HepG2 (cell line): ENCODE measurements around the gene SUPT6H. TPM values are rescaled to one million over a fixed set of nuclear protein-coding genes. Genes with fewer than 3 reads are reported as not detected.

ENCODE experiments used
- AGO2 ChIP-seq: fragments of 200-400 bp; formaldehyde crosslinking; optimal IDR thresholded peaks from 2 replicates; pipeline ENCODE3; 2017; ENCODE audit warnings: mild to moderate bottlenecking, low read depth, low read length, moderate library complexity
- CEBPB ChIP-seq: IDR thresholded peaks from 2 replicates; pipeline ENCODE4 v1.6.1; 2011; ENCODE audit warnings: low read depth, low read length, improper control_type of control experiment, borderline replicate concordance
- DMTF1 ChIP-seq: sonication (generic); formaldehyde crosslinking; IDR thresholded peaks from 2 replicates; pipeline ENCODE4 v1.4.0; 2020; ENCODE audit warnings: mild to moderate bottlenecking, missing genetic modification reagents
- HNRNPL ChIP-seq: fragments of 200-400 bp; formaldehyde crosslinking; IDR thresholded peaks from 2 replicates; pipeline ENCODE4 v1.6.1; 2017; ENCODE audit warnings: mild to moderate bottlenecking, low read depth, low read length
- KDM4B ChIP-seq: sonication (generic); formaldehyde crosslinking; IDR thresholded peaks from 2 replicates; pipeline ENCODE4 v1.4.0; 2020; ENCODE audit warnings: missing genetic modification reagents
- MAF1 ChIP-seq: sonication (generic); formaldehyde crosslinking; IDR thresholded peaks from 2 replicates; pipeline ENCODE4 v1.5.0; 2020; ENCODE audit warnings: missing genetic modification reagents, borderline replicate concordance
- MTA3 ChIP-seq: sonication (generic); formaldehyde crosslinking; IDR thresholded peaks from 2 replicates; pipeline ENCODE4 v1.4.0; 2020; ENCODE audit warnings: missing genetic modification reagents
- NFE2 ChIP-seq: sonication (generic); formaldehyde crosslinking; IDR thresholded peaks from 2 replicates; pipeline ENCODE4 v1.4.0; 2020; ENCODE audit warnings: missing genetic modification reagents
- PAWR ChIP-seq: sonication (generic); formaldehyde crosslinking; IDR thresholded peaks from 2 replicates; pipeline ENCODE4 v1.4.0; 2020; ENCODE audit warnings: missing genetic modification reagents, mild to moderate bottlenecking, borderline replicate concordance
- PCBP1 ChIP-seq: fragments of 200-400 bp; formaldehyde crosslinking; IDR thresholded peaks from 2 replicates; pipeline ENCODE4 v1.6.1; 2017; ENCODE audit warnings: mild to moderate bottlenecking, low read depth, low read length, borderline replicate concordance
- RBM39 ChIP-seq: fragments of 200-400 bp; formaldehyde crosslinking; IDR thresholded peaks from one replicate; pipeline ENCODE4 v1.6.1; 2018; ENCODE audit warnings: antibody characterized with exemption, mild to moderate bottlenecking, low read depth, low read length; ENCODE audit not compliant: poor library complexity, severe bottlenecking
- REST ChIP-seq, 2 experiments: IDR thresholded peaks; 2 replicates each; pipeline ENCODE4 v1.6.1; 2011 to 2012; ENCODE audit warnings: low read length in 2 of 2, borderline replicate concordance in 1 of 2, low read depth in 1 of 2, mild to moderate bottlenecking in 1 of 2, moderate library complexity in 1 of 2
- SAFB2 ChIP-seq: sonication (generic); formaldehyde crosslinking; IDR thresholded peaks from 2 replicates; pipeline ENCODE4 v1.5.1; 2020; ENCODE audit warnings: missing genetic modification reagents, low read depth, mild to moderate bottlenecking, borderline replicate concordance
- SALL1 ChIP-seq: sonication (generic); formaldehyde crosslinking; IDR thresholded peaks from 2 replicates; pipeline ENCODE4 v1.8.0; 2022; ENCODE audit warnings: mild to moderate bottlenecking, missing genetic modification reagents
- SMC3 ChIP-seq: IDR thresholded peaks from 2 replicates; pipeline ENCODE4 v1.6.1; 2011; ENCODE audit warnings: low read length, improper control_type of control experiment
- SOX13 ChIP-seq, 3 experiments: fragments of 450-650 bp in 1 of 3; sonication (generic) in 1 of 3; formaldehyde crosslinking in 1 of 3; IDR thresholded peaks in 2 of 3; conservative IDR thresholded peaks in 1 of 3; 2 replicates each; pipeline versions ENCODE4 v1.5.0 to v1.6.1; 2016 to 2020; ENCODE audit warnings: antibody characterized with exemption in 1 of 3, mild to moderate bottlenecking in 1 of 3, missing compliant biosample characterization in 1 of 3, missing genetic modification reagents in 1 of 3, moderate library complexity in 1 of 3
- TBX3 ChIP-seq: fragments of 450-650 bp; IDR thresholded peaks from 2 replicates; pipeline ENCODE4 v1.6.1; 2017; ENCODE audit warnings: antibody characterized with exemption, mild to moderate bottlenecking, inconsistent platforms, borderline replicate concordance
- TEAD2 ChIP-seq: sonication (generic); formaldehyde crosslinking; IDR thresholded peaks from 2 replicates; pipeline ENCODE4 v1.9.0; 2021; ENCODE audit warnings: missing genetic modification reagents
- ZNF292 ChIP-seq: sonication (generic); formaldehyde crosslinking; IDR thresholded peaks from 2 replicates; pipeline ENCODE4 v1.8.1; 2022; ENCODE audit warnings: mild to moderate bottlenecking, low read depth, missing genetic modification reagents, borderline replicate concordance
- ZSCAN29 ChIP-seq: sonication (generic); formaldehyde crosslinking; conservative IDR thresholded peaks from 2 replicates; pipeline ENCODE4 v1.4.0; 2020; ENCODE audit warnings: mild to moderate bottlenecking, missing genetic modification reagents
- polyA plus RNA-seq, 8 experiments: library from polyadenylated mRNA; depleted of rRNA in 3 of 8; stranded (reverse) in 7 of 8; unstranded in 1 of 8; fragments of >200 nt; fragmentation: Illumina TruSeq in 4 of 8; extraction: Trizol in 4 of 8; gene quantifications; 2 replicates each; pipeline versions ENCODE4 v1.2.1 to v1.2.3, GENCODE V29; 2011 to 2016; ENCODE audit warnings: low read depth in 4 of 8, missing spikeins in 1 of 8, mixed read lengths in 1 of 8; ENCODE audit not compliant: insufficient read depth in 1 of 8
- total RNA-seq, 5 experiments: library from RNA; depleted of rRNA; stranded (reverse); fragments of >200 nt; fragmentation: Illumina TruSeq; extraction: Trizol; gene quantifications; 2 replicates each; pipeline ENCODE4 v1.2.3, GENCODE V29; 2016; ENCODE audit warnings: low read depth in 1 of 5
- TF ChIP-seq, protein P1 (sequence below): sonication (generic); formaldehyde crosslinking; IDR thresholded peaks from 2 replicates; pipeline ENCODE4 v1.5.0; 2020; ENCODE audit warnings: missing genetic modification reagents, mild to moderate bottlenecking, borderline replicate concordance

Gene SUPT6H
- total and polyA plus RNA-seq, 2 of the 13 experiments (the other 11 are each of a cell fraction or from before 2014, with no cell fraction given), result 32.7 to 39.9 TPM

GRCh38 chr17:28644787-28645575 is 17.0 kb upstream of the SUPT6H start, which contains the start of gene BLTP2 (continued):
- no peak for TF ChIP-seq NFE2 (CRISPR knock-in tag)
- TF ChIP-seq MTA3 (CRISPR knock-in tag), result no peak
- TF ChIP-seq ZNF292 (CRISPR knock-in tag), result no peak
- peak; percentile 83 for TF ChIP-seq AGO2
- TF ChIP-seq SAFB2 (CRISPR knock-in tag), result peak; percentile 53; the same call in 1 of the 2 replicates
- no peak for TF ChIP-seq PAWR (CRISPR knock-in tag)
- TF ChIP-seq SALL1 (CRISPR knock-in tag), result peak; percentile 81
- TF ChIP-seq SMC3, result no peak
- peak; percentile 85 for TF ChIP-seq RBM39
- no peak for TF ChIP-seq DMTF1 (CRISPR knock-in tag)
- no peak for TF ChIP-seq CEBPB
- no peak for TF ChIP-seq PCBP1
- TF ChIP-seq REST (IDR thresholded peaks at IDR 0.05; ENCODE audit: borderline replicate concordance in 1 of 2, low read depth in 1 of 2, low read length in 2 of 2), result peak in 1 of 2 experiments; percentile 25; a peak in 1 of 4 replicates
- no peak for TF ChIP-seq TEAD2 (CRISPR knock-in tag)
- TF ChIP-seq MAF1 (CRISPR knock-in tag), result 0 out of 2 replicates have a peak, but pooled peaks have one; percentile 39
- TF ChIP-seq HNRNPL, result 0 out of 2 replicates have a peak, but pooled peaks have one; percentile 20
- no peak; the same call in 1 of the 2 replicates for TF ChIP-seq ZSCAN29 (CRISPR knock-in tag)
- no peak for TF ChIP-seq KDM4B
- TF ChIP-seq SOX13 (IDR thresholded peaks at IDR 0.05), result no peak
- peak in 1 of 2 experiments; percentile 17; a peak in 1 of 4 replicates for TF ChIP-seq SOX13 (CRISPR knock-in tag; conservative IDR thresholded peaks at IDR 0.05 in 1 of 2, IDR thresholded peaks at IDR 0.05 in 1 of 2)
- no peak for TF ChIP-seq TBX3
- TF ChIP-seq, protein P1, sequence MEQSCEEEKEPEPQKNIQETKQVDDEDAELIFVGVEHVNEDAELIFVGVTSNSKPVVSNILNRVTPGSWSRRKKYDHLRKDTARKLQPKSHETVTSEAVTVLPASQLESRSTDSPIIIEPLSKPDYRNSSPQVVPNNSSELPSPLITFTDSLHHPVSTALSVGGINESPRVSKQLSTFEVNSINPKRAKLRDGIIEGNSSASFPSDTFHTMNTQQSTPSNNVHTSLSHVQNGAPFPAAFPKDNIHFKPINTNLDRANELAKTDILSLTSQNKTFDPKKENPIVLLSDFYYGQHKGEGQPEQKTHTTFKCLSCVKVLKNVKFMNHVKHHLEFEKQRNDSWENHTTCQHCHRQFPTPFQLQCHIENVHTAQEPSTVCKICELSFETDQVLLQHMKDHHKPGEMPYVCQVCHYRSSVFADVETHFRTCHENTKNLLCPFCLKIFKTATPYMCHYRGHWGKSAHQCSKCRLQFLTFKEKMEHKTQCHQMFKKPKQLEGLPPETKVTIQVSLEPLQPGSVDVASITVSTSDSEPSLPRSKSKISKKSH, result no peak
